Measurements from ENCODE around the gene OR51V1.
A peak's percentile ranks its signal among the peaks of the same experiment; 100 is the strongest.

The OR51V1 gene

DNA sequence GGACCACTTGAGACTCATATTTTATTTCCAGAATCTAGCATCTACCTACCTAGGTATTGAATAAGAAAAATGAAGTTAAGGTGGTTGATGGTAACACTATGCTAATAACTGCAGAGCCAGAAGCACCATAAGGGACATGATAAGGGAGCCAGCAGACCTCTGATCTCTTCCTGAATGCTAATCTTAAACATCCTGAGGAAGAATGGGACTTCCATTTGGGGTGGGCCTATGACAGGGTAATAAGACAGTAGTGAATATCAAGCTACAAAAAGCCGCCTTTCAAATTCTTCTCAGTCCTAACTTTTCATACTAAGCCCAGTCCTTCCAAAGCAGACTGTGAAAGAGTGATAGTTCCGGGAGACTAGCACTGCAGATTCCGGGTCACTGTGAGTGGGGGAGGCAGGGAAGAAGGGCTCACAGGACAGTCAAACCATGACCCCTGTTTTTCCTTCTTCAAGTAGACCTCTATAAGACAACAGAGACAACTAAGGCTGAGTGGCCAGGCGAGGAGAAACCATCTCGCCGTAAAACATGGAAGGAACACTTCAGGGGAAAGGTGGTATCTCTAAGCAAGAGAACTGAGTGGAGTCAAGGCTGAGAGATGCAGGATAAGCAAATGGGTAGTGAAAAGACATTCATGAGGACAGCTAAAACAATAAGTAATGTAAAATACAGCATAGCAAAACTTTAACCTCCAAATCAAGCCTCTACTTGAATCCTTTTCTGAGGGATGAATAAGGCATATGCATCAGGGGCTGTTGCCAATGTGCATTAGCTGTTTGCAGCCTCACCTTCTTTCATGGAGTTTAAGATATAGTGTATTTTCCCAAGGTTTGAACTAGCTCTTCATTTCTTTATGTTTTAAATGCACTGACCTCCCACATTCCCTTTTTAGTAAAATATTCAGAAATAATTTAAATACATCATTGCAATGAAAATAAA, 24.3 kb upstream of the OR51V1 start:
- no peak overlapping the region for H3K4me3 ChIP-seq (replicated peaks; ENCODE audit: low read depth, low read length)
- TF ChIP-seq, protein P1, sequence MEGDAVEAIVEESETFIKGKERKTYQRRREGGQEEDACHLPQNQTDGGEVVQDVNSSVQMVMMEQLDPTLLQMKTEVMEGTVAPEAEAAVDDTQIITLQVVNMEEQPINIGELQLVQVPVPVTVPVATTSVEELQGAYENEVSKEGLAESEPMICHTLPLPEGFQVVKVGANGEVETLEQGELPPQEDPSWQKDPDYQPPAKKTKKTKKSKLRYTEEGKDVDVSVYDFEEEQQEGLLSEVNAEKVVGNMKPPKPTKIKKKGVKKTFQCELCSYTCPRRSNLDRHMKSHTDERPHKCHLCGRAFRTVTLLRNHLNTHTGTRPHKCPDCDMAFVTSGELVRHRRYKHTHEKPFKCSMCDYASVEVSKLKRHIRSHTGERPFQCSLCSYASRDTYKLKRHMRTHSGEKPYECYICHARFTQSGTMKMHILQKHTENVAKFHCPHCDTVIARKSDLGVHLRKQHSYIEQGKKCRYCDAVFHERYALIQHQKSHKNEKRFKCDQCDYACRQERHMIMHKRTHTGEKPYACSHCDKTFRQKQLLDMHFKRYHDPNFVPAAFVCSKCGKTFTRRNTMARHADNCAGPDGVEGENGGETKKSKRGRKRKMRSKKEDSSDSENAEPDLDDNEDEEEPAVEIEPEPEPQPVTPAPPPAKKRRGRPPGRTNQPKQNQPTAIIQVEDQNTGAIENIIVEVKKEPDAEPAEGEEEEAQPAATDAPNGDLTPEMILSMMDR (IDR thresholded peaks at IDR 0.05; ENCODE audit: low read length, missing control alignments) = no peak
- no peak for DNase-seq (ENCODE audit: low read depth)

DNA sequence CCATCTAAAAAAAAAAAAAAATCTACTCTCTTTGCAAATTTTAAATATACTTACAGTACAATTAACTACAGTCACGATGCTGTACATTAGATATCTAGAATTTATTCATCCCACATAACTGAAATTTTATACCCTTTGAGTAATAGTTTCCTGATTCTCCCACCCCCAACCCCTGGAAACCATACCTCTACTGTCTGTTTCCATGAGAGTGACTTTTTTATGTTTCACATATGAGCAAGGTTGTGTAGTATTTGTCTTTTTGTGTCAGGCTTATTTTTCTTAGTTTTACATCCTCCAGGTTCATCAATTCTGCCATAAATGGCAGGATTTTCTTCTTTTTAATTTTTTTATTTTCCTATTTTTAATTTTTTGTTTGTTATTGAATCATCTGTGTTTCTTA, 23.2 kb upstream of the OR51V1 start:
- TF ChIP-seq, protein P1 (IDR thresholded peaks at IDR 0.05; ENCODE audit: low read length, missing control alignments) = no peak
- H3K4me3 ChIP-seq (replicated peaks; ENCODE audit: low read depth, low read length) = no peak overlapping the region
- DNase-seq (ENCODE audit: low read depth) = no peak

DNA sequence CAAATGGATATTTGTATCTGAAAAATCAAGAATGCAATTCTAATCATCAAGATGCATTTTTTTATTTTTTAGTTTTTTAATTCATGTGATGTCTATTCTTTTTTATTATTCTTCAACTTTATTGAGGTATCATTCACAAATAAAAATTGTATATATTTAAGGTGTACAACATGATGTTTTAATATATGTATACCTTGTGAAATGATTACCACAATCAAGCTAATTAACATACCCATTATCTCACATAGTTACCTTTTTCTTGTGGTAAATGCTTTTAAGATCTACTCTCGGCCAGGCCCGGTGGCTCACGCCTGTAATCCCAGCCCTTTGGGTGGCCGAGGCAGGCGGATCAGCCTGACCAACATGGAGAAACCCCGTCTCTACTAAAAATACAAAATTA, 22.7 kb upstream of the OR51V1 start:
- no peak for DNase-seq (ENCODE audit: low read depth)
- TF ChIP-seq, protein P1 (IDR thresholded peaks at IDR 0.05; ENCODE audit: low read length, missing control alignments) = no peak
- no peak overlapping the region for H3K4me3 ChIP-seq (replicated peaks; ENCODE audit: low read depth, low read length)

DNA sequence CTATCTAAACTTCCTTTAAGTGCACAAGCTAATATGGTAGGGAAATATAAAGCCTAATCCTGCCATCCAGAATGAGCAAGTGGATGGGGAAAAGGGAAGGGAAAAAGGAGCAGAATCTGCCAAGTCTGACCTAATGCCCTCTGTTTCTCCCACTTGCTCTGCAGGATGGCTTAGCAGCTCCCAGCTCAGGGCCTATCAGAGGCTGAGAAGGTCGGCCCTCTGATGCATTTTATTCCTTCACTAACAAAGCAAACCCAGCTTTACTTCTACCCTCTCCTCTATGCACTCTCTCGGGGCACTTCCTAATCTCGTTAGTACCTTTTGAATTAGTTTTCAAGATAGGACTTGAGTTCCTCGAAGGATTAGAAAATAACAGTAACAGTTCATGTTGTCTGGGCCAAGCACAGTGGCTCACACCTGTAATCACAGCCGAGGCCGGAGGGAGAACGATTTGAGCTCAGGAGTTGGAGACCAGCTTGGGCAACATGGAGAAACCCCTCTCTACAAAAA, 9.9 kb upstream of the OR51V1 start:
- TF ChIP-seq, protein P1 (IDR thresholded peaks at IDR 0.05; ENCODE audit: low read length, missing control alignments) = no peak
- H3K4me3 ChIP-seq (replicated peaks; ENCODE audit: low read depth, low read length) = no peak overlapping the region
- DNase-seq (ENCODE audit: low read depth) = no peak

DNA sequence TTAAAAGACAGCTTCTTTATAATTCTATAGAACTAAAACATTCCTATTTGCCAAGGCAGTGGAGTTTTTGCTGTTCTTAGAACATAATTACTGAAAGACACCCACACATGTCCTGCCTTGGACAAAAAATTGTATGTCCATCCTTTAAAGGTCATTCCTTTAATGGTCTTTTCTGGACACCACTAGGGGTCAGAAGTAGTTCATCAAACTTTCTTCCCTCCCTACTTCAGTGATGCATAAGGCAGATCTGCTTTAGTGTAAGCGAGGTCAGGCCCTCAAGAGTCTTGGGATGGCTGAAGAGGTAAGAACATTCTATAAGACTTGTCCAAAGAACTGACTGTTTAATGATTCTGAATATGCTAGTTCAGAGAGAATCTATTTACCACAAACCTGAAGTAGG, 4.3 kb upstream of the OR51V1 start:
- DNase-seq (ENCODE audit: low read depth) = peak; percentile 83
- TF ChIP-seq, protein P1 (IDR thresholded peaks at IDR 0.05; ENCODE audit: low read length, missing control alignments) = peak; percentile 72
- H3K4me3 ChIP-seq (replicated peaks; ENCODE audit: low read depth, low read length) = no peak overlapping the region

DNA sequence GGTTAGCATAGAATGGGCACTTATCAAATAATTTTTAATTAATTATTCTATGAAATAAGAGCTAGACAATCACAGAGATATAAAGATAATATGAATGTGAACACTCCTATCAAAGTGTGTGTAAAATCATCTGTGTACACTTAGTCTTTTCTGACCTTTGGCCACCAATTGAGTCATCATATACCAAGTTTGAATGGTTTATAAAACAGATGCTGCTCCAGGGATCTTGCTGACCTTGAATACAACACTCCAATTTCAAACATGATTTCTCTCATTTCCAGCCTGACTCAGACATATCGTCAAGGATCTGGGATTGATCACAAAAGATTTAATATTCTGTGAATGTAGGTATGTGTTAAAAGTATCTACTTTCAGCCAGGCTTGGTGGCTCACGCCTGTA, 2.9 kb upstream of the OR51V1 start:
- H3K4me3 ChIP-seq (replicated peaks; ENCODE audit: low read depth, low read length) = no peak overlapping the region
- TF ChIP-seq, protein P1 (IDR thresholded peaks at IDR 0.05; ENCODE audit: low read length, missing control alignments) = no peak
- DNase-seq (ENCODE audit: low read depth) = no peak

Measured in fibroblast of pulmonary artery (primary cell).